ENCODE results near the gene HPN. TPM values are rescaled to one million over a fixed set of nuclear protein-coding genes. Genes with fewer than 3 reads are reported as not detected.
"Not testable (repeated sequence)": the region's sequence is repeated elsewhere in the genome, so short reads cannot be mapped to it uniquely, and the experiment has no call there.

HPN gene
- total RNA-seq, 4 donors from 2014 or later = 0.26 to 2.7 (median 0.68) TPM

DNA sequence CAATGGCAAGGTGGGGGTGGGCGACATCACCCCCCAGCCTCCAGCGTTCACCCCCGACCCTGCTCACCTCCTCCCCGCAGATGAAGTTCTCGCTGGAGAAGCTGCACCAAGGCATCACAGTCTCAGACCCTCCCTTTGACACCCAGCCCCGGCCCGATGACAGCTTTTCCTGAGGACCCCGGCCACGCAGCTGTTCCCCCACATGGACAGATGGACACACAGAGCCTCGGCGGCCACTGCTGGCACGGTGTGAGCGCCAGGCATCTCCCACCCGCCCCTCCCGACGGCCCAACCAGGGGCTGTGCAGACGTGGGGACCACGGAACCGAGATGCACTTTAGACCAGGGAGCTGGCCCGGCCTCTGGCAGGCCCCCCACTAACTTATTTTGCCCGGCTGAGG is 15.6 kb upstream of the HPN start:
- Histone ChIP-seq H3K4me3 (no peak overlapping the region), H3K36me3 (no peaks in the 10 kb centered on the region), H3K27ac (no peak overlapping the region)

DNA sequence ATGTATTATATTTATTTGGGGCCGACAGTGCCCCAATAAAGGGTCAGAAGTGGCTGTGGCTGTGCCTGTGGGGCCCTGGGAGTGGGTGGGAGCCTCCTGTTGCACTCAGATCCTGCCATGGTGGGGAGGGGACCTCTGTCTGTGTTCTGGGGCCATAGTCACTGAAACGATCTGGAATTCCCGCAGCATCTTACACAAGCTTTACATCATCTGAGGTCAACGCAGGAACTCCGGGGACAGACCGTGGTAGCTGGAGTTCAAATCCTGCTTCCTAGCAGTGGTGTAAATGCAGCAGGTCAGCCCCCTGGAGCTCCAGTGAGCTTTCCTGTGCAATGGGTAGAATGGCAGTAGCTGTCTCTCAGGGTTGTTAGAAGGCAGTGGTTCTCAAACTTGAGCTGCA is 15.1 kb upstream of the HPN start:
- H3K27me3 ChIP-seq = no peaks in the 10 kb centered on the region
- no peak overlapping the region for H3K27ac ChIP-seq
- no peak overlapping the region for H3K4me3 ChIP-seq
- H3K4me1 ChIP-seq = peaks cover 0 to 5% of the 10 kb centered on the region in 2 donors
- H3K36me3 ChIP-seq = no peaks in the 10 kb centered on the region
- DNase-seq = no peak
- intact Hi-C loops (cut with DNase I; ENCODE audit: low total_unique reads) = no loop called here
- TF ChIP-seq, protein P1, sequence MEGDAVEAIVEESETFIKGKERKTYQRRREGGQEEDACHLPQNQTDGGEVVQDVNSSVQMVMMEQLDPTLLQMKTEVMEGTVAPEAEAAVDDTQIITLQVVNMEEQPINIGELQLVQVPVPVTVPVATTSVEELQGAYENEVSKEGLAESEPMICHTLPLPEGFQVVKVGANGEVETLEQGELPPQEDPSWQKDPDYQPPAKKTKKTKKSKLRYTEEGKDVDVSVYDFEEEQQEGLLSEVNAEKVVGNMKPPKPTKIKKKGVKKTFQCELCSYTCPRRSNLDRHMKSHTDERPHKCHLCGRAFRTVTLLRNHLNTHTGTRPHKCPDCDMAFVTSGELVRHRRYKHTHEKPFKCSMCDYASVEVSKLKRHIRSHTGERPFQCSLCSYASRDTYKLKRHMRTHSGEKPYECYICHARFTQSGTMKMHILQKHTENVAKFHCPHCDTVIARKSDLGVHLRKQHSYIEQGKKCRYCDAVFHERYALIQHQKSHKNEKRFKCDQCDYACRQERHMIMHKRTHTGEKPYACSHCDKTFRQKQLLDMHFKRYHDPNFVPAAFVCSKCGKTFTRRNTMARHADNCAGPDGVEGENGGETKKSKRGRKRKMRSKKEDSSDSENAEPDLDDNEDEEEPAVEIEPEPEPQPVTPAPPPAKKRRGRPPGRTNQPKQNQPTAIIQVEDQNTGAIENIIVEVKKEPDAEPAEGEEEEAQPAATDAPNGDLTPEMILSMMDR (IDR thresholded peaks at IDR 0.05) = no peak
- TF ChIP-seq POLR2A (IDR thresholded peaks at IDR 0.05) = no peak
- no peaks in the 10 kb centered on the region for H3K9me3 ChIP-seq

More for the DNA sequence above, 15.6 kb upstream of the HPN start:
- H3K9me3 ChIP-seq = no peaks in the 10 kb centered on the region
- intact Hi-C loops (cut with DNase I; ENCODE audit: low total_unique reads) = no loop called here
- peaks cover 0 to 5% of the 10 kb centered on the region in 2 donors for H3K4me1 ChIP-seq
- no peak for DNase-seq
- TF ChIP-seq, protein P1 (IDR thresholded peaks at IDR 0.05) = no peak
- no peak for TF ChIP-seq POLR2A (IDR thresholded peaks at IDR 0.05)
- H3K27me3 ChIP-seq = no peaks in the 10 kb centered on the region

DNA sequence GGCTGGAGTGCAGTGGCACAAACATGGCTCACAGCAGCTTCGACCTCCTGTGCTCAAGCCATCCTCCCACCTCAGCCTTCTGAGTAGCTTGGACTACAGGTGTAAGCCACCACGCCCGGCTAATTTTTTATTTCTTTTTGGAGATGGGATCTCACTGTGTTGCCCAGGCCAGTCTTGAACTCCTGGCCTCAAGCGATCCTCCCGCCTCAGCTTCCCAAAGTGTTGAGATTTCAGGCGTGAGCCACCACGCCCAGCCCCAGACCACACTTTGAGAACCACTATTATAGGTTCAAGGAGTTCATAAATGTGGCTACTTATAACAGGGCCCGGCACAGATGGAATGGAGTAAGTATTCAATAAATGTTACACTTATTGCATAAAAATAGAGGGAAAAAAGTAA is 14.5 kb upstream of the HPN start:
- H3K9me3 ChIP-seq = no peaks in the 10 kb centered on the region
- intact Hi-C loops (cut with DNase I; ENCODE audit: low total_unique reads) = no loop called here
- H3K4me1 ChIP-seq = peaks cover 0 to 5% of the 10 kb centered on the region in 2 donors
- H3K4me3 ChIP-seq = no peak overlapping the region
- TF ChIP-seq, protein P1 (IDR thresholded peaks at IDR 0.05) = no peak
- no peak for TF ChIP-seq POLR2A (IDR thresholded peaks at IDR 0.05)
- no peak for DNase-seq
- H3K27me3 ChIP-seq = no peaks in the 10 kb centered on the region
- no peak overlapping the region for H3K27ac ChIP-seq
- no peaks in the 10 kb centered on the region for H3K36me3 ChIP-seq

DNA sequence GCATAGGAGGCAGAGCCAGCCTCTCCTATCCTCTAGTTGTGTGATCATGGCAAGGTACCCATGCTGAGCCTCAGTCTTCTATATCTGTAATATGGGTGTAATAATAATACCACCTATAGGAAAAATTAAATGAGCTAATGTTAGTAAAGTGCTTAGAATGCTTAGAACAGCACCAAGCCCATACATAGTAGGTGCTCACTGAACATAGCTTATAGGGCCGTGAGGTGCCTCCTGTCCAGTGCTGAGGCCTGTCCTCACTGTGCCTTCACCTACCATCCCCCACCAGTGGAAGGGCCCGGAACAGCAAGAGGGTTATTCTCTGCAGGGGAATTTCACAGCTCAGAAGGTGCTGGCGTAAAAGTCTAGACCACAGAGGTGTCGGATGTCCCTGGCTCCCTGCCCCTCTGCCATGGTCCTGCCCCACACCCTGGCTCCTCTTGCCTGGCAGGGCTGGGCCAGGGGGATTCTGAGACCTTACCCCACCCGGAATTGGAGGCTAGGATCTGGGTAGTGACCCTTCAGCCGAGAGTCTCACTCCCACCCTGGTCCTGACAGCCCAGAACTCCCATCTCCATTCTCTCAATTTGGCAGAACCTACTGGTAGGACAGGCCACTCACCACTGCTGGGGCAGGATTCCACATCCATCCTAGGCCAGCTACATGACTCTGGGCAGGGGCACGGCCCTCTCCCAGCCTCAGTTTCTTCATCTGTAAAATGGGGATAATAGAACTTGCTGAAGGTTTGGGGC is 13.5 kb upstream of the HPN start:
- no peak for DNase-seq

DNA sequence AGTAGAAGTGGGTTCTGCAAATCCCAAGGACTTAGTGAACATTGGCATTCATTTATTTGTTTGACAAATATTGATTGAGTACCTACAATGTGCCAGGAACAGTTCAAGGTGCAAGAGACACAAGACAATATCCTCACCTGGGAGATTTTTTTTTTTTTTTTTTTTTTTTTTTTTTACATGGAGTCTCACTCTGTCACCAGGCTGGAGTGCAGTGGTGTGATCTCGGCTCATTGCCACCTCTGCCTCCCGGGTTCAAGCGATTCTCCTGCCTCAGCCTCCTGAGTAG is 13.0 kb upstream of the HPN start:
- H3K4me3 ChIP-seq = not testable (repeated sequence)

More for the DNA sequence above, 13.5 kb upstream of the HPN start:
- no peak for TF ChIP-seq POLR2A (IDR thresholded peaks at IDR 0.05)
- TF ChIP-seq, protein P1 (IDR thresholded peaks at IDR 0.05) = no peak
- Histone ChIP-seq H3K4me1 (peaks cover 0 to 5% of the 10 kb centered on the region in 2 donors), H3K9me3 (no peaks in the 10 kb centered on the region), H3K36me3 (no peaks in the 10 kb centered on the region), H3K4me3 (no peak overlapping the region), H3K27me3 (no peaks in the 10 kb centered on the region), H3K27ac (no peak overlapping the region)
- intact Hi-C loops (cut with DNase I; ENCODE audit: low total_unique reads) = no loop called here

DNA sequence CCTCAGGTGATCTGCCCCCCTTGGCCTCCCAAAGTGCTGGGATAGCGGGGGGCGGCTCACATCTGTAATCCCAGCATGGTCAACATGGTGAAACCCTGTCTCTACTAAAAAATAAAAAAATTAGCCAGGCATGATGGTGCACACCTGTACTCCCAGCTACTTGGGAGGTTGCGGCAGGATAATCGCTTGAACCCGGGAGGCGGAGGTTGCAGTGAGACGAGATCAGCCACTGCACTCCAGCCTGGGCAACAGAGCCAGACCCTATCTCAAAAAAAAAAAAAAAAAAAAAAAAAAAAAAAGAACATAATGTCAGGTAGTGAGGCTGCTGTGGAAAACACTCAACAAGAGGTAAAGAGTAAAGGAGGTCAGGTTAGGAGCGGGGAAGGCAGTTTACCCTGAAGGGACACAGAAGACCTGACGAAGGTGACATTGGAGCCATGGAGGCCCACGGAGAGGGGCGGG is 12.2 kb upstream of the HPN start:
- H3K36me3 ChIP-seq; H3K4me3 ChIP-seq; H3K9me3 ChIP-seq; H3K27ac ChIP-seq; H3K4me1 ChIP-seq; DNase-seq; H3K27me3 ChIP-seq; intact Hi-C loops (cut with DNase I; ENCODE audit: low total_unique reads): not testable (repeated sequence)

More for the DNA sequence above, 13.0 kb upstream of the HPN start:
- H3K27ac ChIP-seq; H3K4me1 ChIP-seq; H3K27me3 ChIP-seq; H3K9me3 ChIP-seq; H3K36me3 ChIP-seq; DNase-seq; intact Hi-C loops (cut with DNase I; ENCODE audit: low total_unique reads): not testable (repeated sequence)

Data from uterus (tissue), 4 donors.